ENCODE measurements around the gene CAPN12.

GRCh38 chr19:38705197-38706019 is 38.9 kb downstream of the CAPN12 start:
- TF ChIP-seq, protein P1, sequence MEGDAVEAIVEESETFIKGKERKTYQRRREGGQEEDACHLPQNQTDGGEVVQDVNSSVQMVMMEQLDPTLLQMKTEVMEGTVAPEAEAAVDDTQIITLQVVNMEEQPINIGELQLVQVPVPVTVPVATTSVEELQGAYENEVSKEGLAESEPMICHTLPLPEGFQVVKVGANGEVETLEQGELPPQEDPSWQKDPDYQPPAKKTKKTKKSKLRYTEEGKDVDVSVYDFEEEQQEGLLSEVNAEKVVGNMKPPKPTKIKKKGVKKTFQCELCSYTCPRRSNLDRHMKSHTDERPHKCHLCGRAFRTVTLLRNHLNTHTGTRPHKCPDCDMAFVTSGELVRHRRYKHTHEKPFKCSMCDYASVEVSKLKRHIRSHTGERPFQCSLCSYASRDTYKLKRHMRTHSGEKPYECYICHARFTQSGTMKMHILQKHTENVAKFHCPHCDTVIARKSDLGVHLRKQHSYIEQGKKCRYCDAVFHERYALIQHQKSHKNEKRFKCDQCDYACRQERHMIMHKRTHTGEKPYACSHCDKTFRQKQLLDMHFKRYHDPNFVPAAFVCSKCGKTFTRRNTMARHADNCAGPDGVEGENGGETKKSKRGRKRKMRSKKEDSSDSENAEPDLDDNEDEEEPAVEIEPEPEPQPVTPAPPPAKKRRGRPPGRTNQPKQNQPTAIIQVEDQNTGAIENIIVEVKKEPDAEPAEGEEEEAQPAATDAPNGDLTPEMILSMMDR (IDR thresholded peaks at IDR 0.05; ENCODE audit: control extremely low read depth in 1 of 3, insufficient read depth in 1 of 3, low read depth in 1 of 3, low read length in 3 of 3) = no peak
- no peak for TF ChIP-seq EZH2 (IDR thresholded peaks at IDR 0.05; ENCODE audit: low read depth, low read length, severe bottlenecking)
- no peak for TF ChIP-seq CBX8 (IDR thresholded peaks at IDR 0.05; ENCODE audit: borderline replicate concordance, low read depth, low read length)
- no peak for TF ChIP-seq POU5F1 (IDR thresholded peaks at IDR 0.05; ENCODE audit: low read depth, low read length)
- TF ChIP-seq BACH1 (IDR thresholded peaks at IDR 0.05; ENCODE audit: low read length) = no peak
- no peak for TF ChIP-seq CHD2 (IDR thresholded peaks at IDR 0.05; ENCODE audit: low read length)
- TF ChIP-seq SP1 (IDR thresholded peaks at IDR 0.05; ENCODE audit: low read depth, low read length) = no peak
